Activated naive CD8-positive, alpha-beta T cell (primary cell): ENCODE data around the gene USP26.
"Not testable (repeated sequence)": the region's sequence is repeated elsewhere in the genome, so short reads cannot be mapped to it uniquely, and the experiment has no call there.

Experiments
- H3K27ac Mint-ChIP-seq: one replicate; pipeline ENCODE4 v1.8.0; 2021; ENCODE audit warnings: mixed read lengths
- H3K27me3 Mint-ChIP-seq: one replicate; pipeline ENCODE4 v1.8.0; 2021; ENCODE audit warnings: mixed read lengths
- H3K36me3 Mint-ChIP-seq: one replicate; pipeline ENCODE4 v1.8.0; 2021; ENCODE audit warnings: mixed read lengths
- H3K4me1 Mint-ChIP-seq: one replicate; pipeline ENCODE4 v1.8.0; 2021; ENCODE audit warnings: low read depth, mixed read lengths
- H3K4me3 Mint-ChIP-seq: one replicate; pipeline ENCODE4 v1.8.0; 2021; ENCODE audit warnings: mild to moderate bottlenecking, mixed read lengths
- H3K9me3 Mint-ChIP-seq: one replicate; pipeline ENCODE4 v1.8.0; 2021; ENCODE audit warnings: low read depth, mixed read lengths

USP26 gene

GRCh38 chrX:133097031-133097430, at the start of gene USP26:
USP26 (minus strand) TSS chrX:133097109; CDS start chrX:133028220, 68,889 bp downstream.
- no peaks in the 10 kb centered on the region for H3K27me3 Mint-ChIP-seq
- no peak within 1 kb of the TSS for H3K4me3 Mint-ChIP-seq
- H3K27ac Mint-ChIP-seq = no peak within 1 kb of the TSS
- H3K4me1 Mint-ChIP-seq = no peaks in the 10 kb centered on the region
- no peaks in the 10 kb centered on the region for H3K36me3 Mint-ChIP-seq
- H3K9me3 Mint-ChIP-seq = no peaks in the 10 kb centered on the region

- no peak overlapping the region for H3K4me3 Mint-ChIP-seq
- H3K9me3 Mint-ChIP-seq = no peaks in the 10 kb centered on the region
- no peak overlapping the region for H3K27ac Mint-ChIP-seq
- no peaks in the 10 kb centered on the region for H3K27me3 Mint-ChIP-seq
- no peaks in the 10 kb centered on the region for H3K36me3 Mint-ChIP-seq
- H3K4me1 Mint-ChIP-seq = no peaks in the 10 kb centered on the region
Measured at GRCh38 chrX:133134282-133134681, 37.4 kb upstream of the USP26 start.

- Mint-ChIP-seq H3K27ac (no peak overlapping the region), H3K27me3 (peaks cover under 1% of the 10 kb centered on the region), H3K36me3 (no peaks in the 10 kb centered on the region), H3K9me3 (no peaks in the 10 kb centered on the region), H3K4me3 (no peak overlapping the region), H3K4me1 (no peaks in the 10 kb centered on the region)
Measured at GRCh38 chrX:133120406-133120805, 23.5 kb upstream of the USP26 start.

GRCh38 chrX:133094098-133094731, 2.7 kb downstream of the USP26 start:
- Mint-ChIP-seq H3K36me3 (no peaks in the 10 kb centered on the region), H3K27ac (no peak overlapping the region), H3K4me3 (no peak overlapping the region), H3K27me3 (no peaks in the 10 kb centered on the region), H3K4me1 (no peaks in the 10 kb centered on the region), H3K9me3 (no peaks in the 10 kb centered on the region)

- Mint-ChIP-seq H3K27me3 (no peaks in the 10 kb centered on the region), H3K27ac (no peak overlapping the region), H3K36me3 (no peaks in the 10 kb centered on the region), H3K9me3 (no peaks in the 10 kb centered on the region), H3K4me3 (no peak overlapping the region), H3K4me1 (no peaks in the 10 kb centered on the region)
Measured at GRCh38 chrX:133090236-133090809, 6.6 kb downstream of the USP26 start.

- H3K27me3 Mint-ChIP-seq = no peaks in the 10 kb centered on the region
- H3K9me3 Mint-ChIP-seq = no peaks in the 10 kb centered on the region
- no peaks in the 10 kb centered on the region for H3K4me1 Mint-ChIP-seq
- H3K27ac Mint-ChIP-seq = no peak overlapping the region
- H3K4me3 Mint-ChIP-seq = no peak overlapping the region
- H3K36me3 Mint-ChIP-seq = no peaks in the 10 kb centered on the region
Measured at GRCh38 chrX:133089411-133089810, 7.5 kb downstream of the USP26 start.

- Mint-ChIP-seq H3K27me3 (no peaks in the 10 kb centered on the region), H3K4me3 (no peak overlapping the region), H3K27ac (no peak overlapping the region), H3K9me3 (no peaks in the 10 kb centered on the region), H3K4me1 (peaks cover 5% of the 10 kb centered on the region), H3K36me3 (no peaks in the 10 kb centered on the region)
Measured at GRCh38 chrX:133085785-133086184, 11.1 kb downstream of the USP26 start.

- H3K27me3 Mint-ChIP-seq, H3K36me3 Mint-ChIP-seq, H3K9me3 Mint-ChIP-seq, H3K4me1 Mint-ChIP-seq, H3K4me3 Mint-ChIP-seq, H3K27ac Mint-ChIP-seq: not testable (repeated sequence)
Measured at GRCh38 chrX:133085056-133085455, 11.9 kb downstream of the USP26 start.

GRCh38 chrX:133083899-133084298, 13.0 kb downstream of the USP26 start:
- H3K9me3 Mint-ChIP-seq = no peaks in the 10 kb centered on the region

GRCh38 chrX:133081990-133082389, 14.9 kb downstream of the USP26 start:
- Mint-ChIP-seq H3K4me3 (no peak overlapping the region), H3K27ac (no peak overlapping the region), H3K27me3 (no peaks in the 10 kb centered on the region), H3K4me1 (peaks cover 5% of the 10 kb centered on the region), H3K36me3 (no peaks in the 10 kb centered on the region), H3K9me3 (no peaks in the 10 kb centered on the region)

More at GRCh38 chrX:133083899-133084298, 13.0 kb downstream of the USP26 start:
- H3K4me1 Mint-ChIP-seq = peaks cover 5% of the 10 kb centered on the region
- H3K27me3 Mint-ChIP-seq = no peaks in the 10 kb centered on the region
- H3K36me3 Mint-ChIP-seq = no peaks in the 10 kb centered on the region
- H3K27ac Mint-ChIP-seq = no peak overlapping the region
- no peak overlapping the region for H3K4me3 Mint-ChIP-seq

- H3K27ac Mint-ChIP-seq, H3K4me1 Mint-ChIP-seq, H3K9me3 Mint-ChIP-seq, H3K36me3 Mint-ChIP-seq, H3K27me3 Mint-ChIP-seq, H3K4me3 Mint-ChIP-seq: not testable (repeated sequence)
Measured at GRCh38 chrX:133077856-133078255, 19.1 kb downstream of the USP26 start.

GRCh38 chrX:133072566-133072965, 24.3 kb downstream of the USP26 start:
- no peak overlapping the region for H3K27ac Mint-ChIP-seq
- H3K36me3 Mint-ChIP-seq = no peaks in the 10 kb centered on the region
- H3K4me3 Mint-ChIP-seq = no peak overlapping the region
- H3K9me3 Mint-ChIP-seq = no peaks in the 10 kb centered on the region
- no peaks in the 10 kb centered on the region for H3K4me1 Mint-ChIP-seq
- H3K27me3 Mint-ChIP-seq = no peaks in the 10 kb centered on the region

- no peaks in the 10 kb centered on the region for H3K36me3 Mint-ChIP-seq
- no peak overlapping the region for H3K4me3 Mint-ChIP-seq
- peaks cover 2% of the 10 kb centered on the region for H3K27me3 Mint-ChIP-seq
- H3K9me3 Mint-ChIP-seq = peaks cover 5% of the 10 kb centered on the region
- H3K4me1 Mint-ChIP-seq = no peaks in the 10 kb centered on the region
- no peak overlapping the region for H3K27ac Mint-ChIP-seq
Measured at GRCh38 chrX:133068461-133068860, 28.4 kb downstream of the USP26 start.

GRCh38 chrX:133056341-133056740, 40.6 kb downstream of the USP26 start:
- H3K27me3 Mint-ChIP-seq = no peaks in the 10 kb centered on the region
- H3K4me3 Mint-ChIP-seq = no peak overlapping the region
- H3K27ac Mint-ChIP-seq = no peak overlapping the region

GRCh38 chrX:133054761-133055405, 42.0 kb downstream of the USP26 start:
- Mint-ChIP-seq H3K27me3 (no peaks in the 10 kb centered on the region), H3K36me3 (no peaks in the 10 kb centered on the region), H3K4me1 (no peaks in the 10 kb centered on the region), H3K4me3 (no peak overlapping the region), H3K27ac (no peak overlapping the region), H3K9me3 (no peaks in the 10 kb centered on the region)

More at GRCh38 chrX:133056341-133056740, 40.6 kb downstream of the USP26 start:
- Mint-ChIP-seq H3K9me3 (no peaks in the 10 kb centered on the region), H3K36me3 (no peaks in the 10 kb centered on the region), H3K4me1 (no peaks in the 10 kb centered on the region)
